Motor neuron (in vitro differentiated cells): ENCODE results near the gene JMJD1C. TPM values are rescaled to one million over a fixed set of nuclear protein-coding genes. Genes with fewer than 3 reads are reported as not detected.

Experiments used
- ATAC-seq, 8 experiments: fragments of 200-7000 bp; cut with Tn5 transposase; replicated peaks in 6 of 8; 2 replicates each; pipeline ENCODE4 v1.8.0; 2021; ENCODE audit warnings: mild to moderate bottlenecking in 8 of 8, moderate library complexity in 8 of 8
- H3K27ac ChIP-seq, 2 donors: fragments of 250-450 bp; sonication (Bioruptor Pico); 2 replicates each; pipeline ENCODE4 v1.9.0; 2021; ENCODE audit warnings: antibody characterized with exemption in 2 of 2, mild to moderate bottlenecking in 2 of 2, moderate library complexity in 1 of 2
- H3K4me1 ChIP-seq, 2 donors: fragments of 250-450 bp; sonication (Bioruptor Pico); replicated peaks in 1 of 2; 2 replicates each; pipeline ENCODE4 v1.6.1; 2021; ENCODE audit warnings: antibody characterized with exemption in 2 of 2, mild to moderate bottlenecking in 2 of 2, moderate library complexity in 1 of 2
- H3K4me3 ChIP-seq, 5 donors: fragments of 250-450 bp; sonication (Bioruptor Pico); 2 replicates each; pipeline ENCODE4 v1.9.0; 2021; ENCODE audit warnings: antibody characterized with exemption in 5 of 5, mild to moderate bottlenecking in 5 of 5, moderate library complexity in 4 of 5
- WGBS, 10 experiments: fragments of 450-650 bp; shearing (Covaris generic); methylation state at CpG; one replicate each; pipeline ENCODE4 v1.0.0; 2022; 5-methylcytosine and 5-hydroxymethylcytosine counted together
- in situ Hi-C, 9 experiments: fragments of 400-800 bp; cut with MboI; loops; one replicate each; pipeline ENCODE4 v1.15.0; 2021; ENCODE audit warnings: low sequenced_read_pairs in 9 of 9, low pct_unique_long_range_greater_than_20kb in 2 of 9; ENCODE audit not compliant: unreplicated experiment in 9 of 9
- total RNA-seq, 8 experiments: library from RNA; unstranded; fragments of 300-600 nt; gene quantifications; 2 replicates each; pipeline versions ENCODE4 v1.2.3 to v1.2.4, GENCODE V29; 2022

Gene JMJD1C
- total RNA-seq, 8 experiments from 2014 or later: 48.3 to 137 (median 57.1) TPM

- ATAC-seq: no peak
- 100% methylated on average over 1 of the region's 1 CpG; no CpG with 5 or more reads in 2 of the 10 experiments for WGBS, 10 experiments
- in situ Hi-C loops: no loop called here
- Histone ChIP-seq H3K4me3 (no peak overlapping the region), H3K27ac (no peak overlapping the region), H3K4me1 (no peaks in the 10 kb centered on the region)
Observed at GRCh38 chr10:63430999-63431356, 34.8 kb downstream of the JMJD1C start.

- 42 to 98% (median 87%) methylated on average over 1 to 10 of the region's 10 CpGs for WGBS, 10 experiments
Observed at GRCh38 chr10:63430091-63430998, 35.4 kb downstream of the JMJD1C start.

GRCh38 chr10:63429281-63429680, 36.5 kb downstream of the JMJD1C start:
- ATAC-seq: peak in 1 of 8 experiments; percentile 17
- no peaks in the 10 kb centered on the region for H3K4me1 ChIP-seq
- WGBS, 10 experiments: 0 to 80% (median 46%) methylated on average over 1 to 2 of the region's 2 CpGs; no CpG with 5 or more reads in 2 of the 10 experiments
- in situ Hi-C loops: no loop called here
- no peak overlapping the region for H3K4me3 ChIP-seq
- no peak overlapping the region for H3K27ac ChIP-seq

More at GRCh38 chr10:63430091-63430998, 35.4 kb downstream of the JMJD1C start:
- peak in 3 of 8 experiments; percentile 54 to 79 (median 70) for ATAC-seq
- no peak overlapping the region for H3K27ac ChIP-seq
- in situ Hi-C loops: no loop called here
- no peak overlapping the region for H3K4me3 ChIP-seq
- H3K4me1 ChIP-seq: no peaks in the 10 kb centered on the region

GRCh38 chr10:63427013-63427412, 38.8 kb downstream of the JMJD1C start:
- in situ Hi-C loops: no loop called here
- ATAC-seq: no peak
- no peak overlapping the region for H3K27ac ChIP-seq
- H3K4me3 ChIP-seq: no peak overlapping the region
- 30 to 100% (median 96%) methylated on average over 1 to 10 of the region's 19 CpGs for WGBS, 10 experiments
- H3K4me1 ChIP-seq: no peaks in the 10 kb centered on the region

- Histone ChIP-seq H3K27ac (no peak overlapping the region), H3K4me3 (no peak overlapping the region), H3K4me1 (no peaks in the 10 kb centered on the region)
- in situ Hi-C loops: no loop called here
- WGBS, 10 experiments: 63 to 100% (median 95%) methylated on average over 1 to 5 of the region's 5 CpGs
- no peak for ATAC-seq
Observed at GRCh38 chr10:63425512-63425911, 40.3 kb downstream of the JMJD1C start.

- no peak for ATAC-seq
- H3K4me1 ChIP-seq: no peaks in the 10 kb centered on the region
- no peak overlapping the region for H3K27ac ChIP-seq
- WGBS, 10 experiments: 89 to 100% (median 100%) methylated on average over 1 to 3 of the region's 3 CpGs; no CpG with 5 or more reads in 3 of the 10 experiments
- in situ Hi-C loops: no loop called here
- H3K4me3 ChIP-seq: no peak overlapping the region
Observed at GRCh38 chr10:63424576-63424975, 41.2 kb downstream of the JMJD1C start.

GRCh38 chr10:63423494-63423893, 42.3 kb downstream of the JMJD1C start:
- peak in 3 of 8 experiments; percentile 48 to 54 (median 50) for ATAC-seq
- H3K4me1 ChIP-seq: no peaks in the 10 kb centered on the region
- in situ Hi-C loops: no loop called here
- no peak overlapping the region for H3K4me3 ChIP-seq
- WGBS, 10 experiments: 30 to 100% (median 88%) methylated on average over 1 to 3 of the region's 3 CpGs
- H3K27ac ChIP-seq: no peak overlapping the region

GRCh38 chr10:63421591-63421990, 44.2 kb downstream of the JMJD1C start:
- in situ Hi-C loops: no loop called here
- H3K4me1 ChIP-seq: no peaks in the 10 kb centered on the region
- no peak overlapping the region for H3K27ac ChIP-seq
- no peak for ATAC-seq
- no peak overlapping the region for H3K4me3 ChIP-seq

GRCh38 chr10:63416376-63416775, 49.4 kb downstream of the JMJD1C start:
- Histone ChIP-seq H3K4me1 (peaks cover 0 to 2% of the 10 kb centered on the region in 2 donors), H3K4me3 (no peak overlapping the region), H3K27ac (no peak overlapping the region)
- in situ Hi-C loops: no loop called here
- 22 to 100% (median 68%) methylated on average over 1 of the region's 1 CpG; no CpG with 5 or more reads in 2 of the 10 experiments for WGBS, 10 experiments
- peak in 2 of 8 experiments; percentile 20 to 21 for ATAC-seq

- H3K4me3 ChIP-seq: no peak overlapping the region
- in situ Hi-C loops: no loop called here
- H3K4me1 ChIP-seq: peaks cover 0 to 2% of the 10 kb centered on the region in 2 donors
- 11 to 100% (median 75%) methylated on average over 1 to 5 of the region's 5 CpGs for WGBS, 10 experiments
- no peak for ATAC-seq
- no peak overlapping the region for H3K27ac ChIP-seq
Observed at GRCh38 chr10:63415640-63416244, 50.0 kb downstream of the JMJD1C start.

GRCh38 chr10:63414481-63415260, 51.1 kb downstream of the JMJD1C start:
- H3K4me3 ChIP-seq: no peak overlapping the region
- no peak for ATAC-seq
- in situ Hi-C loops: no loop called here
- WGBS, 10 experiments: 87 to 100% (median 96%) methylated on average over 1 to 7 of the region's 7 CpGs; no CpG with 5 or more reads in 1 of the 10 experiments
- peaks cover 0 to 2% of the 10 kb centered on the region in 2 donors for H3K4me1 ChIP-seq
- H3K27ac ChIP-seq: no peak overlapping the region

GRCh38 chr10:63413429-63413828, 52.3 kb downstream of the JMJD1C start:
- 58 to 100% (median 81%) methylated on average over 2 to 3 of the region's 3 CpGs for WGBS, 10 experiments
- ATAC-seq: no peak
- in situ Hi-C loops: no loop called here
- H3K27ac ChIP-seq: no peak overlapping the region
- H3K4me3 ChIP-seq: no peak overlapping the region
- H3K4me1 ChIP-seq: peaks cover 0 to 2% of the 10 kb centered on the region in 2 donors

- peaks cover under 1 to 2% of the 10 kb centered on the region in 2 donors for H3K4me1 ChIP-seq
- in situ Hi-C loops: no loop called here
- no peak overlapping the region for H3K4me3 ChIP-seq
- ATAC-seq: no peak
- H3K27ac ChIP-seq: no peak overlapping the region
- 93 to 100% (median 100%) methylated on average over 1 to 5 of the region's 5 CpGs for WGBS, 10 experiments
Observed at GRCh38 chr10:63412304-63412703, 53.5 kb downstream of the JMJD1C start.
